CD4-positive, alpha-beta T cell treated with Interleukin-21 for 1 hour (primary cell): ENCODE measurements around the gene AP1M2.
"Not testable (repeated sequence)": the region's sequence is repeated elsewhere in the genome, so short reads cannot be mapped to it uniquely, and the experiment has no call there.

ENCODE experiments used
- DNase-seq: peaks from one replicate; pipeline ENCODE4 v3.0.0-alpha.2; 2020

Gene AP1M2

DNA sequence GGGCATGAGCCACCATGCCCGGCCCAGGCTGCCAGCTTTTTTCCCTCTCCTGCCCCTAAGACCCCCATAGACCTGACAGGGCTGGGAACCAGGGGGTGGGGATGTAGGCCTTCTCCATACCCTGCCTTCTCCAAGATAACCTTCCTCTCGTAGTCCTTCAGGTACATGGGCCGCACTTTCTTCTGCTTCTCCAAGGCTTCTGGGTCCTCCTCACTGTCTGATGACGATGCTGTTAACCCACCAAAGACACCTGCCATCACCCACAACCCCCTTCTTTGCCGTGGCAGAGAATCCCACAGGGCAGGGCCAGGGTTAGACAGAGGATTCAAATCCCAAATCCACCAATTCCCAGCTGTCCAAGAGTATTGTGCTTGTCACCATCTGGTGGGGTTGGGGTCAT lies 24.5 kb downstream of the AP1M2 start:
- DNase-seq, result no peak

DNA sequence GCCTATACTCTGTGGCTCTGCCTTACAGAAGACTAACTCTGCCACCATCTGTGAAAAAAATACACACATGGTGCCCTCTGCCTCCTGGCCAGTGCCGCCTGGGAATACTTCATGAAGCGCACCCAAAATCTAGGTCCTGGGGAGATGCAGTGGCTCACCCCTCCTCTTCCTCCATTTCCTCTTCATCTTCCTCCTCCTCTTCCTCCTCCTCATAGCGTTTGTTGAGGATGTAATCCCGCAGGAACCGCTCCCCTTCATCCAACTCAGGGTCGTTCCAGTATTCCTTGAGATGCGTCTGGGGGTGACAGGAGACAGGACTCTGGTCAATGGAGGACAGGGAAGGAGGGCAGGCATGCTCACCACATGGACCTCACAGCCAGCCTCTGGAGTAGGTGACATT lies 27.0 kb downstream of the AP1M2 start:
- no peak for DNase-seq

DNA sequence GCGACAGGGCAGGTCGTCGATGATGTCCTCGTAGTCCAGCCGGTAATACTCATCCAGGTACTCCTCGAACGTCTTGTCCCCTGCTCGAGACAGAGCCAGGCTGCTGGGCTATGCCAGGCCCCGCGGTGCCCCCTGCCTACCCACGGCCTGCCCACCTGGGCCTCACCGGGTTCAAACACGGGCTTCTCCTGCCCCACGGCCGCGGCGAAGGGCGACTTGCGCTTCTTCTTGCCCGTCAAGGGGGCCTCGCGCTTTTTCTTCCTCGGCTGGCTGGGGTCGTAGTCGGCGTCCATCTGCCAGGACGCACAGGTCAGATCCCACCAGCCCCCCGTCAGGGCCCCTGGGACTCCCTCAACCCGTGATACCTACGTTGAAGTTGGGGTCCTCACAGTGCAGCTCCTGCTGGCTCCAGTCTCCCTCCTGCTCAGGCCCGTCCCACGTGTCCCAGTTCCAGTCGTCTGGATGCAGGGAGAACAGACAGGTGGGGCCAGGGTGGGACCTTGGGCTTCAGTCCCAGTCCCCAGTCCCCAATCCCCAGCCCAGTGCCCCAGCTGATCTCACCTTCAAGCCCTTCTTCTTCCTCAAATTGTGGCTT lies 29.4 kb downstream of the AP1M2 start:
- no peak for DNase-seq

DNA sequence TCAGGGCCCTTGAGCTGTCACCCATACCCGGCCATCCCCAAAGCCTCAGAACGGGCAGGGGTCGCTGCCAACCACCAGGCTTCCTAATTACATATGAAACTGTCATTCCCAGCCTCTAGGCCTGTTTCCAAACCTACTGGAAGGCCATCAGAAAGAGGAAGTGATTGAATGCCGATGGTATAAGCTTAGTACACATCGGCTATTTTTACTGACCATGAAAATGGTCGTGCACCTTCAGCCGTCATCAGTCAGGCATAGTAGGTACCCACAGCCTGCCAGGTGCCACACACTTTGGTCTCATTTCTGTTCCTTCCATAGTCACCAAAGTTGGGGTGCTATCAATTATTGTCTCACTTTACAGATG lies 31.5 kb downstream of the AP1M2 start:
- DNase-seq, result no peak

DNA sequence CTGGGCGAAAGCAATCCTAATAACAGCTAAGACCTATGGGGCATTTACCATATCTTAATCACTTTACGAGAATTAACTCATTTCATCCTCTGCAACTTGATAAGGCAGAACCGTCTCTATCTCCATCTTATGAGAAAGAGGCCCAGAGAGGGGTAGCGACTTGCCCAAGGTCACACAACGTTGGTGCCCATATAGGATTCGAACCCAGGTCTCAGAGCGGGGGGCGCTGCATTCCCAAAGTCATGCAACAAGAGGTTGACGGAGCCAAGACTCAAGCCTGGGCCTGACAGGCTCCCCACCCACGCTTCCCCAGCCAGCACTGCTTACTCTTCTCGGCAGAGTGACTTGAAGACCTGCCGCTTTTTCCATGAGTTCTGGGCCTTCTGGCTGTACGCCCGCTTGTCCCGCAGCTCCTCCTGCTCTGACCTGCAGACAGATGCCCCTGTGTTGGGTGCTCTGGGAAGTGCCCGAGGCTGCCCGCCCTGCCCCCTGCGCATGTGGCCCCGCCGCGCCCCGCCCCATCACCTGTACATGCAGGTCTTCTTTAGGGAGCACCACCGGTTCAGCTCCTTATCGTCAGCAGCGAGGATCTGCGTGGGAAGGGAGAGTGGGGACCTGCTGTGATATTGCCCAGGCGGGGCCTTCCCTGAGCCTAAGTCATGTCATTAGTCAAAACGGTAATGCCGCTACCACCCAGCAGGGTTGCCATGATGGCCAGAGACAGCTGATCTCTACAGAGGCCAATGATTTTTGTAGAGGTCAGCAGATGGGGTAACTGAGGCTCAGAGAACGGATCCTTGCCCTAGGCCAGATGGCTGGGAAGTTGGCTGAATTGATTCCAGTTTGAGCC lies 32.1 kb downstream of the AP1M2 start:
- DNase-seq, result no peak

DNA sequence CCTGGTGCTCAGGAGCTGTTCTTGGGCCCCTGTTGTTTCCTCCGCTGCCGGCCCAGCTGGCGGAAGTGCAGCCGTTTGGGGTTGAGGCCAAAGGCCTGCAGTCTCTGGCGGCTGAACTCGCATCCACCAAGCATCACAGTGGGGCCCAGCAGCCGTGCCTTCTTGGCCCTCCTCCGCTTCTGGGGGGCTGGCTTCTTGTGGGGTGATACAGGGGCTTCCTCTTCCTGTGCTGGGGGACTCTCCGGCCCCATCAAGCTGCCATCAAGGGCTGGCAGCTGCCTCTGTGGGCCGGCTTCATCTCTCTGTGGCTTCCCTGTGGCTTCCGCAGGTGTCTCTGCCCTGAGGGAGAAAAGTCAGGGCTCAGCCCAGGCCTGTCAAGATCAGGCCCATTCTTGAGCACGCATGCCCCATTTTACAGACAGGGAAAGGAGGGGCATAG lies 33.1 kb downstream of the AP1M2 start:
- DNase-seq, result peak; percentile 82

DNA sequence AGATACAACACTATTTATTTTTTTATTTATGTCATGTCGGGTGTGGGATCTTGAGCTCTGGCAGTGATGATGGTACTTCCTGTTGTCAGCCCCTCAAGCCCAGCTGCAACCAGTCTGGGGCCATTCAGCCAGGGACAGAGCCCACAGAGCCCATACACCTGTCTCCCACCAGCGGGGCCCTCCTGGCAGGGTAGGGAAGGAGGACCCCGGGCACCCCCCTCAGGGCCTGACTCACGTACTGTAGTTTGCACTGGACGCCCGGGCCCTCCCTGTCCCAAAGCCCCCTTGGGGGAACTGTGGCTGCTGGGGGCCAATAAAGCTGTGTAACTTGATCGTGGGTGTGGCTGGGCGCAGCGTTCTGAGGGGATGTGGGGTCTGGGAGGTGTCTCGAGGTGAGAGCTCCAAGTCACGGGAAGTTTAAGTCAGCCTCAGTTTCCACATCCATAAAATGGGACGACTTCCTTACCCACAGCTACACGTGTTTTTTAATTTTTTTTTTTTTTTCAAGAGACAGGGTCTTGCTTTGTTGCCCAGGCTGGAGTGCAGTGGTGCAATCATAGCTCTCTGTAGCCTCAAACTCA lies 33.9 kb downstream of the AP1M2 start:
- no peak for DNase-seq

DNA sequence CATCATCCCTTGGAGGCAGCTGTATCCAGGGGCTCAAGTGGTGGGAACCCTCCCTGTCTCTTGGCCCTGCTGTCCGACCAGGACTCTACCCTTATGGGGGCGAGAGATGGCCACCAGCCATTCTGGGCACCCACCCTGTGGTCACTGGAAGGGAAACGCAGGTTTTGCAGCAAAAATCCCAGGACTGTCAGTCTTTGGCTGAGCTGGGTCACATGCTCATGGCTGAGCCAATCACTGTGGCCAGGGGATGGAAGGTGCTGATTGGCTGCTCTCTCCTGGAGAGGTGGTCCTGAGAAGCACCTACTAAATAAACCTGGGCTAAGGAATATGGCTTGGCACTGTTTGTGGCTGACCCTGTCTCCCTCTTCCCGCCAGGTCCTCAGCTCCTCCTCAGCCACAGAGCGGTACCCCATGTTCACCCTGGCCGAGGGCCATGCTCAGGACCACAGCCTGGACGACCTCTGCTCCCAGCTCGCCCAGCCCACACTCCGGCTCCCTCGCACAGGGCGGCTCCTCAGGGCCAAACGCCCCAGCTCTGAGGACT lies 34.5 kb downstream of the AP1M2 start:
- DNase-seq, result peak; percentile 37

DNA sequence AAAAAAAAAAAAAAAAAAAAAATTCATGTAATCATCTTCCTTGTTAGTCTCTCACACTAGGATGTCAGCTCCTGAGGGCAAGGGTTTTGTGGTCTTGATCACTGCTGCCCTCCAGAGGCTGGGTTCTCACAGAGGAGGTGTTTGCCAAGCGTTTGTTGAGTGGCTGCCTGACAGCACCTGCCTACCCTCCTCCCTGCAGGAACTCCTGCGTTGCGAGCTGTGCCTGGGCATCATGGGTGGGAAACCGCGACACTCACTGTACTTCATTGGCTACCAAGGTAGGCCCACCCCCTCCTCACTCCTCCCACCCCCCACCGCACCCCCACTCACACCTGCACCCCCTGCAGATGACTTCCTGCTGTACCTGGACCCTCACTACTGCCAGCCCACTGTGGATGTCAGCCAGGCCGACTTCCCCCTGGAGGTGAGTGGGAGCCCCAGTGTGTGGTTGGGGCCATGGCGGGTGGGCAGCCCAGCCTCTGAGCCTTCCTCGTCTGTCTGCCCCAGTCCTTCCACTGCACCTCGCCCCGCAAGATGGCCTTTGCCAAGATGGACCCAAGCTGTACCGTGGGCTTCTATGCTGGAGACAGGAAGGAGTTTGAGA lies 35.3 kb downstream of the AP1M2 start:
- DNase-seq, result peak; percentile 62

DNA sequence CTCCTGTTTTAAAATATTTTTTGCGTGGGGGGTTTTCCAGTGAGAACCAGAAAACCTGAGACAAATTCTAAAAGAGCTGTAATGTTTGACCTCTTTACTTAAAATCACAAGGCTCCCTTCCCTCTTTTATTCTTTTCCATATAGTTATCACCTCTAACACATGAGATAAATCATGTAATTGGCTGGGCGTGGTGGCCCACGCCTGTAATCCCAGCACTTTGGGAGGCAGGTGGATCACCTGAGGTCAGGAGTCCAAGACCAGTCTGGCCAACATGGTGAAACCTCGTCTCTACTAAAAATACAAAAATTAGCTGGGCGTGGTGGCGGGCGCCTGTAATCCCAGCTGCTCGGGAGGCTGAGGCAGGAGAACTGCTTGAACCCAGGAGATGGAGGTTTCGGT lies 36.1 kb downstream of the AP1M2 start:
- DNase-seq, result not testable (repeated sequence)

DNA sequence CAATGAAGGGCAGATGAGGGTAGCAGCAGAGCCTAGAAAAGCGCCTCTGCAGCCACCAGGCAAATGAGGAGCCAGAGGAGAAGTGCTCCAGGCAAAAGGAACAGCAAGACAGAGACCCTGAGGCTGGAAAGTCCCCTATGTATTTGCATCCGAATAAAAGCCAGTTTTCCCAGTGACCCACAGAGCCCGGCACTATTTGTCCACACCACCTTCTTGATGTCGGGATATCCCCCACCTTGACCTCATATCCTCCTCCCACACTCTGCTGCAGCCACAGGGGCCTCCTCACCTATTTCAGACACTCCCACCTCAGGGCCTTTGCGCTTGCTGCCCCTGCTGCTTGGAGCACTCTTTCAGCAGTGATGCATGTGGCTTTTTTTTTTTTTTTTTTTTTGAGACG lies 36.8 kb downstream of the AP1M2 start:
- DNase-seq, result no peak

DNA sequence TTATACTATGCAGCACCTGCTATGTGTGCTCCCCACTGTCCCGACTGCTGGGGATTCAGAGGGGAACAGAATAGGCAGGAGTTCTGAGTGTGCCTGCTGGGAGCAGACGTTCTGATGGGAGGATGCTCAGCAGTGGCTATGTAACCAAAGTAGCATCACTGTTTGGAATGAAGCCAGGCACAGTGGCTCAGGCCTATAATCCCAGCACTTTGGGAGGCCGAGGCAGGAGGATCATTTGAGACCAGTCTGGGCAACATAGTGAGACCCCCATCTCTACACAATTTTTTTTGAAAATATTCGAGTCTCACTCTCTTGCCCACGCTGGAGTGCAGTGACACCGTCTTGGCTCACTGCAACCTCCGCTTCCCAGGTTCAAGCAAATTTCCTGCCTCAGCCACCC lies 37.4 kb downstream of the AP1M2 start:
- DNase-seq, result no peak

DNA sequence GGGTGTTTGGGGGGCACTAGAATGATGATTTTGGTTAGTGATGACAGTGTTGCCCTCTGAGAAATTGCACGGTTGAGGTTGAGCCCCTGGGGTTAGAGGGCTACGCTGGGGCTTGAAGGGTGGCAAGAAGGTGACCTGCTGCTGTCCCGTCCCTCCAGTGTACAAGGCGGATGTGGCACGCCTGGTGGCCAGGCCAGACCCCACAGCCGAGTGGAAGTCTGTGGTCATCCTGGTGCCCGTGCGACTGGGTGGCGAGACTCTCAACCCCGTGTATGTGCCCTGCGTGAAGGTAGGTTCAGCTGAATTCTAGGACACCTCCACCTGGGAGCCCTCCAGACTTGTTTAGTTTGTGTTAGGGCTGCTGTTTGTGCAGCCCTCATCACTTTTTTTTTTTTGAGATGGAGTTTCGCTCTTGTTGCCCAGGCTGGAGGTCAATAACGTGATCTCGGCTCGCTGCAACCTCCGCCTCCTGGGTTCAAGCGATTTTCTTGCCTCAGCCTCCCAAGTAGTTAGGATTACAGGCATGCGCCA lies 38.3 kb downstream of the AP1M2 start:
- DNase-seq, result no peak

DNA sequence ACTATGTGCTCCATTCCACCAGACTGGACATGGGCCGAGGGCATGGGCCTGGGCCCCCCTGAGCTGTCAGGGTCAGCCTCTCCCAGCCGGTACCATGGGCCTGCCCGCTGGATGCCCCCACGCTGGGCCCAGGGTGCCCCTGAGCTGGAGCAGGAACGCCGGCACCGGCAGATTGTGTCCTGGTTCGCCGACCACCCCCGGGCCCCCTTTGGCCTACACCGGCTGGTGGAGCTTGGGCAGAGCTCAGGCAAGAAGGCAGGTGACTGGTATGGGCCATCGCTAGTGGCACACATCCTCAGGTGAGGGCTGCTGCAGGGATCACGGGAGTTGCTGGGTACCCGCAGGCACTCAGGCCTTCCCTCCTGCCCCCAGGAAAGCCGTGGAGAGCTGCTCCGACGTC lies 40.3 kb downstream of the AP1M2 start:
- DNase-seq, result no peak

DNA sequence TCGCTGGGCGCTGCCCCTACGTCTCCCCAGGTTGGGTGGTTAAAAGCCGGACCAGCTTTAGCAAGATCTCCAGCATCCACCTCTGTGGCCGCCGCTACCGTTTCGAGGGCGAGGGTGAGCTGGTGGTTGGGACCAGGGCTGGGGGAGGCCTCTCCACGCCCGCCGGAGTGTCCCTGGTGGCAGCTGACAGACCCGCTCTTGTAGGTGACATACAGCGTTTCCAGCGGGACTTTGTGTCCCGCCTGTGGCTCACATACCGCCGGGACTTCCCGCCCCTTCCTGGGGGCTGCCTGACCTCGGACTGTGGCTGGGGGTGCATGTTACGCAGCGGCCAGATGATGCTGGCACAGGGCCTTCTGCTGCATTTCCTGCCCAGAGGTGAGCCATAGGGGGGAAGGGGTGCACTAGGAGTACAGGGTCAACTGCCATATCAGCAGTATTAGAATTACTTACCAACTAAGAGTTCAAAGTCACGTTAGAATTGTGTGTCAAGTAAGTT lies 42.3 kb downstream of the AP1M2 start:
- DNase-seq, result peak; percentile 21

DNA sequence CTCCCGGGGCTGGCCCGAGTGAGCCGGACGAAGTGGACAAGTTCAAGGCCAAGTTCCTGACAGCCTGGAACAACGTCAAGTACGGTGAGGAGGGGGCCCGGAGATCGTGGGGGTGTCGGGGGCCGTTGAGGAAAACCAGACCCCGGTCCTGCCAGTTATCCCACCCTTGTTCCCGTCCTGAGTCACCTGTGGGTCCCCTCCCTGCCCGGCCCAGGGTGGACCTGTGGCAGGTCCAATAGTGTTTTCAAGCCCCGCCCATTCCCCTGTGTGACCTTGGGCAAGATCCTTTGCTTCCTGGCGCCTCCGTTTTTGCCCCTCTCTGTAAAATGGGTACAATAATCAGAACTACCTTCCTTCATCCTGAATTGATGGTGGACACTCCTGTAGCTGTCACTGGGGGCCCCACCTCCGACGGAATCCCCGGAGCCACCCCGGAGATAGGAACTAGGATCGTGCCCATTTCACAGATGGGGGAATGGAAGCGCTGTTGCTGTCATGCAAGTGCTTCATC lies 42.8 kb downstream of the AP1M2 start:
- DNase-seq, result peak; percentile 35

DNA sequence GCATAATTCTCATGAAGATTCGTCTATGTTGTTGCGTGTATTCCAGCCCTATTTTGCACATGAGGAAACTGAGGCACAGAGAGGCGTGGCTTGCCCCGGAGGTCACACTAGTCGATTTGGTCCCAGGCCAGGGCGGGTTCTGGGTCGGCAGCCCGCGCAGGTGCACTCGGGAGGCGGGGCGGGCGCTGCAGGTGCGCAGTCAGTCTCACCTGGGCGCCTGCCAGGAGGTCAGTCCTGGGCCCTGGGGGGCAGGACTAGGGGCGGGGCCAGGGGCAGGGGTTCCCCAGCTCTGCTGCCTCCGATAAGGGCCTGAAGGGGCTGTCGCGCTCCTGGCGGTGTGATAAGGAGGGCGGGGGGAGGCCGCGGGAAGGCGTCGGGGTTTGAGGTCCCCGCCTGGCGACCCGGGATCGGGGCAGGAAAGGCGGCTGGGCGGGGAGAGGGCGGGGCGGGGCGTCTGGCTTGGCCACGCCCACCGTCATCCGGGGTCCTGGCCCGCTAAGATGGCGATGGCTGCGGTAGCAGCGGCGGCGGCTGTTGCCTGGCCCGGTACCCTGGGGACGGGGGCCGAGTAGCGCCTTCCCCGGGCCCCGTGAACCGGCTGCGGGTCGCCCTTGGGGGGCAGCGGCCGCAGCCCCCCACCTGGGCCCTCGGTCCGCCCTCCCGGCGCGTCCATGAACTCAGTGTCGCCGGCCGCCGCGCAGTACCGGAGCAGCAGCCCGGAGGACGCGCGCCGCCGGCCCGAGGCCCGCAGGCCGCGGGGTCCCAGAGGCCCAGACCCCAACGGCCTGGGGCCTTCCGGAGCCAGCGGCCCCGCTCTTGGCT lies 43.5 kb downstream of the AP1M2 start, which contains the start of gene ATG4D:
Gene ATG4D, plus strand, starts transcription at position 485 of the 822 bp plus-strand sequence. Its CDS starts 187 bp downstream, at position 672.
- peak; percentile 87 for DNase-seq

DNA sequence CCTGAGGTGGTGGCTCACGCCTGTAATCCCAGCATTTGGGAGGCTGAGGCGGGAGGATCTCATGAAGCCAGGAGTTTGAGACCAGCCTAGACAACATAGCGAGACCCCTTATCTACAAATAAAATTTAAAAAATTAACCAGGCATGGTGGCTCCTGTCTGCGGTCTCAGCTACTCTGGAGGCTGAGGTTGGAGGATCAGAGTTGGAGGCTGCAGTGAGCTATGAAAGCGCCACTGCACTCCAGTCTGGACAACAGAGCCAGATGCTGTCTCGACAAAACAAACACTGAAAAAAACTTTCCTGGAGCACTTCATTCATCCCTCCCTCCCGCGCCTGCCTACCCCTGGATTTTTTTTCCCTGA lies 44.1 kb downstream of the AP1M2 start:
- no peak for DNase-seq

DNA sequence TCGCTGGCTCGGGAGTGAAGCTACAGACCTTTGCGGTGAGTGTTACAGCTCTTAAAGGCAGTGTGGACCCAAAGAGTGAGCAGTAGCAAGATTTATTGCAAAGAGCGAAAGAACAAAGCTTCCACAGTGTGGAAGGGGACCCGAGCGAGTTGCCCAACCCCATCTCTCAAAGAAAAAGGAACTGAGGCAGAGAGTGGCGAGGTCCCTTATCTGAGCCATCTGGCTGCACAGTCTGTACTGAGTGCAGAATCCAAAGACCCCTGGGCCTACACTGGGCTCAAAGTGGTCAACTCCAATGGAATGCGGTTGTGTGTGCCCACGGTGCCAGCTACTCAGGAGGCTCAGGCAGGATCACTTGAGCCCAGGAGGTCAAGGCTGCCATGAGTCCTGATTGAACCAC lies 48.1 kb downstream of the AP1M2 start:
- not testable (repeated sequence) for DNase-seq

DNA sequence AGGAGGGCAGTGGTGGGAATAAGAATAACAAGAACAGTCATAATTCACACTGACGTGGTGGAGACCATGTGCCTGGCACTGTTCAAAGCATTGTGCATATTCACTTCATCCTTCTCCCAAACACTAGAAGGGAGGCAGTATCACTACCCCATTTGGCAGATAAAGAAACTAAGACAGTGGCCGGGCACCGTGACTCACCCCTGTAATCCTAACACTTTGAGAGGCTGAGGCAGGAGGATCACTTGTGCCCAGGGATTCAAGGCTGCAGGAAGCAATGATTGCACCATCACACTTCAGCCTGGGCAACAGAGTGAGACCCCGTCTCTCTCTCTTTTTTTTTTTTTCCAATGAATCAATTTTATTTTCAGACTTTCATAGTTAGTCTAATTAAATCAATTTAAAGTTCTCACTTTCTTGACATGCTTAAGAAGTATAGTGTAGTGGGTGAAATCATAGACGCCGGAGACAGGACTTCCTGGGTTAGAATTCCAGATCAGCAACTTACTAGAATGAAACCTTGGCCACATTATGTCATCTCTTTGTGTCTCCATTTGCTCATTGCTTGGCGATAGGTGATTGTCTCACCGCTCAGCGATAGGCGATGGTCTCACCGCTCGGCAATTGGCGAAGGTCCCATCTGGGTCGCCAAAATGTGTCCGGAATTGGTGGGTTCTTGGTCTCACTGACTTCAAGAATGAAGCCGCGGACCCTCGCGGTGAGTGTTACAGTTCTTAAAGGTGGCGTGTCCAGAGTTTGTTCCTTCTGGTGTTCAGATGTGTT lies 48.7 kb downstream of the AP1M2 start:
- no peak for DNase-seq

DNA sequence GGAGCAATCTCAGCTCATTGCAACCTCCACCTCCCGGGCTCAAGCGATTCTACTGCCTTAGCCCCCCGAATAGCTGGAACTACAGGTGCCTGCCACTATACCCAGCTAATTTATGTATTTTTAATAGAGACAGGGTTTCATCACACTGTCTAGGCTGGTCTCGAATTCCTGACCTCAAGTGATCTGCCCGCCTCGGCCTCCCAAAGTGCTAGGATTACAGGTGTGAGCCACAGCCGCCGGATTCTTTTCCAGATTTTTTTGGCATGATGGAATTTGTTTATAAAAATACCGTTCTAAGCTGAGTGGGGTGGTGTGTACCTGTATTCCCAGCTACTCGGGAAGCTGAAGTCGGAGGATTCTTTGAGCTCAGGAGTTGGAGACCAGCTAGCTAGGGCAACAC lies 49.4 kb downstream of the AP1M2 start:
- no peak for DNase-seq
